Panc1 (cell line): ENCODE data around the gene MYO1A. TPM values are rescaled to one million over a fixed set of nuclear protein-coding genes. Genes with fewer than 3 reads are reported as not detected.

Source experiments
- ATAC-seq: fragments of 200-7000 bp; cut with Tn5 transposase; 2 replicates; pipeline ENCODE4 v1.9.1; 2020; ENCODE audit warnings: mild to moderate bottlenecking, moderate library complexity
- BruUV-seq: library from RNA; stranded (reverse); fragments of 400-500 nt; replicated peaks from 2 replicates; lab custom pipeline; 2021; lab: Mats Ljungman, UMichigan
- CTCF ChIA-PET: fragments of 300-600 bp; sonication (Branson Sonifier 250); formaldehyde crosslinking; loops from one replicate; lab custom pipeline; 2022; ENCODE audit warnings: antibody characterized with exemption; lab: Charles Lee
- POLR2A ChIA-PET: fragments of 300-600 bp; sonication (Branson Sonifier 250); formaldehyde crosslinking; loops from one replicate; lab custom pipeline; 2022; ENCODE audit warnings: antibody characterized with exemption; lab: Charles Lee
- DNase-seq: peaks from one replicate; pipeline ENCODE4 v3.0.0-alpha.2; 2010; ENCODE audit warnings: low read depth, low spot score
- H3K27ac ChIP-seq: 2 replicates; pipeline ENCODE4 v1.5.1; 2011; ENCODE audit warnings: mild to moderate bottlenecking, low read length, inconsistent platforms
- H3K27me3 ChIP-seq: fragments of 200-500 bp; sonication (Bioruptor generic); 2 replicates; pipeline ENCODE4 v1.6.0; 2014; ENCODE audit warnings: low read length, inconsistent platforms; ENCODE audit not compliant: control insufficient read depth, insufficient read depth
- H3K36me3 ChIP-seq: fragments of 200-500 bp; sonication (Bioruptor generic); 2 replicates; pipeline ENCODE4 v1.5.1; 2014; ENCODE audit warnings: inconsistent platforms, mild to moderate bottlenecking, low read length, moderate library complexity; ENCODE audit not compliant: control insufficient read depth, insufficient read depth
- H3K4me1 ChIP-seq: 2 replicates; pipeline ENCODE4 v1.5.1; 2011; ENCODE audit warnings: inconsistent platforms, mild to moderate bottlenecking, low read length, moderate library complexity; ENCODE audit not compliant: control insufficient read depth, insufficient read depth
- H3K4me3 ChIP-seq, 2 experiments: 2 replicates each; pipeline ENCODE4 v1.5.1; 2011 to 2012; ENCODE audit warnings: low read depth in 2 of 2, low read length in 2 of 2, mild to moderate bottlenecking in 2 of 2, inconsistent platforms in 1 of 2, moderate library complexity in 1 of 2
- H3K9me3 ChIP-seq: fragments of 200-500 bp; sonication (Bioruptor generic); 2 replicates; pipeline ENCODE4 v1.5.1; 2014; ENCODE audit warnings: low read depth, mild to moderate bottlenecking, inconsistent platforms, low read length, moderate library complexity; ENCODE audit not compliant: control insufficient read depth, insufficient read depth
- CTCF ChIP-seq: fragments of 450-650 bp; IDR thresholded peaks from 2 replicates; pipeline ENCODE4 v1.5.1; 2017; ENCODE audit warnings: mild to moderate bottlenecking
- POLR2AphosphoS5 ChIP-seq: IDR thresholded peaks from 2 replicates; pipeline ENCODE4 v1.6.1; 2012; ENCODE audit warnings: mild to moderate bottlenecking, low read depth, low read length, moderate library complexity
- SIN3A ChIP-seq: IDR thresholded peaks from 2 replicates; pipeline ENCODE4 v1.6.1; 2012; ENCODE audit warnings: low read depth, mild to moderate bottlenecking, low read length, moderate library complexity, borderline replicate concordance; ENCODE audit not compliant: insufficient read depth
- TCF7L2 ChIP-seq: IDR thresholded peaks from 2 replicates; pipeline ENCODE4 v1.6.1; 2011; ENCODE audit warnings: mild to moderate bottlenecking, low read depth, low read length, inconsistent platforms
- in situ Hi-C: cut with HindIII; loops from 2 replicates; pipeline ENCODE4 v1.10.0; 2016; ENCODE audit warnings: low sequenced_read_pairs, low pct_unique_long_range_greater_than_20kb
- intact Hi-C: fragments of 100-400 bp; cut with micrococcal nuclease; formaldehyde crosslinking; loops from one replicate; pipeline ENCODE4 v1.10.0; 2022; ENCODE audit not compliant: unreplicated experiment
- total RNA-seq: library from RNA; stranded (reverse); gene quantifications from one replicate; pipeline ENCODE4 v1.2.1, GENCODE V29; 2021; ENCODE audit not compliant: unreplicated experiment
- TF ChIP-seq, protein P1 (sequence below), 2 experiments: IDR thresholded peaks; 2 replicates each; pipeline ENCODE4 v1.6.1; 2011 to 2012; ENCODE audit warnings: low read depth in 2 of 2, control low read depth in 1 of 2, low read length in 1 of 2, mild to moderate bottlenecking in 1 of 2, moderate library complexity in 1 of 2; ENCODE audit not compliant: insufficient read depth in 1 of 2

The MYO1A gene
- total RNA-seq, 1 experiment from 2014 or later = not detected

DNA sequence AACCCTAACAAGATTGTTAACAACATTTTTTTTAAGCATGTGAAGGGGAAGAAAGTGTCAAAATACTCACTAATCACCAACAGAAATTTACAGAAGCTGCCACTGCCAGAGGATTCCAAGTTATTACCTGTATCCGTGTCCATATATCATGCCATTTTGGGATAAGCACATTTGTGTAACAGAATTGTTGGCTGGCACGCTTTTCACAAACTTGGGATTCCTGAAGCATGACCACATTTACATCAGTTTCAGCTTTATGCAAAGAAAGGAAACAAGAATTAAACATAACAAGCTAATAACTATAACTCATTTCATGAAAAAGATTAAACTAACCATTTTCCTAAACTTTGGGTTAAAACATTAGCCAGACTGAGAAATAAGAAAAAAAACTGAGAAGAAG, 22.7 kb upstream of the MYO1A start:
- Histone ChIP-seq H3K36me3 (peaks cover 18% of the 10 kb centered on the region), H3K4me1 (no peaks in the 10 kb centered on the region), H3K4me3 (no peak overlapping the region), H3K9me3 (no peaks in the 10 kb centered on the region), H3K27me3 (no peaks in the 10 kb centered on the region), H3K27ac (no peak overlapping the region)
- intact Hi-C loops = no loop called here
- in situ Hi-C loops = no loop called here
- ChIA-PET CTCF (interaction anchor here (0.7 kb wide), 1 partner anchor 53 kb away, joined by 6 read pairs; no protein-coding TSS in a partner anchor), POLR2A (no interaction called here)
- BruUV-seq = no TSS peak
- ATAC-seq (no peak), DNase-seq (no peak)
- TF ChIP-seq TCF7L2 (no peak), CTCF (no peak), POLR2AphosphoS5 (no peak), SIN3A (no peak)
- TF ChIP-seq, protein P1, sequence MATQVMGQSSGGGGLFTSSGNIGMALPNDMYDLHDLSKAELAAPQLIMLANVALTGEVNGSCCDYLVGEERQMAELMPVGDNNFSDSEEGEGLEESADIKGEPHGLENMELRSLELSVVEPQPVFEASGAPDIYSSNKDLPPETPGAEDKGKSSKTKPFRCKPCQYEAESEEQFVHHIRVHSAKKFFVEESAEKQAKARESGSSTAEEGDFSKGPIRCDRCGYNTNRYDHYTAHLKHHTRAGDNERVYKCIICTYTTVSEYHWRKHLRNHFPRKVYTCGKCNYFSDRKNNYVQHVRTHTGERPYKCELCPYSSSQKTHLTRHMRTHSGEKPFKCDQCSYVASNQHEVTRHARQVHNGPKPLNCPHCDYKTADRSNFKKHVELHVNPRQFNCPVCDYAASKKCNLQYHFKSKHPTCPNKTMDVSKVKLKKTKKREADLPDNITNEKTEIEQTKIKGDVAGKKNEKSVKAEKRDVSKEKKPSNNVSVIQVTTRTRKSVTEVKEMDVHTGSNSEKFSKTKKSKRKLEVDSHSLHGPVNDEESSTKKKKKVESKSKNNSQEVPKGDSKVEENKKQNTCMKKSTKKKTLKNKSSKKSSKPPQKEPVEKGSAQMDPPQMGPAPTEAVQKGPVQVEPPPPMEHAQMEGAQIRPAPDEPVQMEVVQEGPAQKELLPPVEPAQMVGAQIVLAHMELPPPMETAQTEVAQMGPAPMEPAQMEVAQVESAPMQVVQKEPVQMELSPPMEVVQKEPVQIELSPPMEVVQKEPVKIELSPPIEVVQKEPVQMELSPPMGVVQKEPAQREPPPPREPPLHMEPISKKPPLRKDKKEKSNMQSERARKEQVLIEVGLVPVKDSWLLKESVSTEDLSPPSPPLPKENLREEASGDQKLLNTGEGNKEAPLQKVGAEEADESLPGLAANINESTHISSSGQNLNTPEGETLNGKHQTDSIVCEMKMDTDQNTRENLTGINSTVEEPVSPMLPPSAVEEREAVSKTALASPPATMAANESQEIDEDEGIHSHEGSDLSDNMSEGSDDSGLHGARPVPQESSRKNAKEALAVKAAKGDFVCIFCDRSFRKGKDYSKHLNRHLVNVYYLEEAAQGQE (IDR thresholded peaks at IDR 0.05; ENCODE audit: insufficient read depth in 1 of 2, low read depth in 2 of 2, low read length in 1 of 2) = no peak

DNA sequence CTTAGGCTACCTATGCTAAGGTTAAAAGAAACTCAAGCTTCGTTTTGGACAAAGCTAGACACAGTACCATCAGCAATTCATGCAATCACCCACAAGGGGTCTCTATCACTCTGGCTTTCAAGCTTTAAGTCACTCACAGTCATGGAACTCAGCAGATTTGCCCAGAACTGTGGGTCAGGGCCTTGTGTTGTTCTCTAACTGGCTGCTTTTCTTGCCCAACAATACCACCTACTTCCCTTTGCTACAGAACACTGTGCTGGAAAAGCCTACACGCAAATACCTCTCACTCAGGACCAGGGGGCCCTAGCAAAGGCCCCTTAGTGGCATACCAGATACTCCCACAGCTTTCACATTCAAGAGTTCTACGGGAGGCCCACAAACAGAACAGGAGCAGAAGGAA, 19.6 kb upstream of the MYO1A start:
- intact Hi-C loops = loop anchor here (1.0 kb wide), 1 partner anchor 43 kb away; no protein-coding TSS in a partner anchor
- no peaks in the 10 kb centered on the region for H3K4me1 ChIP-seq
- peaks cover 21% of the 10 kb centered on the region for H3K36me3 ChIP-seq
- no peak overlapping the region for H3K4me3 ChIP-seq
- ChIA-PET POLR2A (no interaction called here), CTCF (interaction anchor here (0.8 to 2.3 kb wide), 7 partner anchors 9 to 106 kb away, joined by 3 to 84 read pairs (median 6); partner anchors contain the start of genes NEMP1 and STAT6)
- in situ Hi-C loops = no loop called here
- no TSS peak for BruUV-seq
- no peaks in the 10 kb centered on the region for H3K9me3 ChIP-seq
- H3K27me3 ChIP-seq = no peaks in the 10 kb centered on the region
- DNase-seq (peak; percentile 75), ATAC-seq (peak; percentile 98)
- 0 out of 2 replicates have a peak overlapping the region, but pooled peaks have one; percentile 25 for H3K27ac ChIP-seq
- TF ChIP-seq, protein P1 (IDR thresholded peaks at IDR 0.05; ENCODE audit: insufficient read depth in 1 of 2, low read depth in 2 of 2, low read length in 1 of 2) = no peak
- TF ChIP-seq TCF7L2 (no peak), CTCF (peak; percentile 85), SIN3A (no peak), POLR2AphosphoS5 (no peak)
